ENCODE measurements around the gene KCNE3. TPM values are rescaled to one million over a fixed set of nuclear protein-coding genes. Genes with fewer than 3 reads are reported as not detected.

Gene KCNE3
- polyA plus RNA-seq, 1 donor from 2014 or later: not detected

DNA sequence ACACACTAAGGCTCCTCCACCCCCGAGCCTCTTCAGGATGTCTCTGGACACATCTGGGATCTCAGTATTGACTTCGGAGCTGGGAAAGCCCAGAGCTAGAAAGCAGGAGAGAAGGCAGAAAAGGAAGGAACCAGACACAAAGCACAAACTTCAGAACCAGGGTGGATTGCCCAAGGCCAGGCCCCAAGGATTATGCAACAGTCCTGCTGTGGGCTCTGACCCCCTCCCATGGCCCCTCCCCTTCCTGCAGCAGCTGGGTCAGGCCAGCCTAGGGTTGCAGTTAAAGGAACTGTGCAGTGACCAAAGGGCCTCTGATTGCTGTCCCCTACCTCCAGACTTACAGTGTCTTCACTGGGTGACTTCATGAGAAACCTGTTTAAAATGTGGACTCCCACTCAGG is 5.3 kb downstream of the KCNE3 start:
- no peak overlapping the region for H3K27ac Mint-ChIP-seq
- no peak overlapping the region for H3K4me3 Mint-ChIP-seq
- peaks cover 0 to 3% (median 1%) of the 10 kb centered on the region in 3 donors for H3K4me1 Mint-ChIP-seq
- no peaks in the 10 kb centered on the region for H3K36me3 Mint-ChIP-seq
- peaks cover 17% of the 10 kb centered on the region for H3K27me3 Mint-ChIP-seq
- H3K9me3 Mint-ChIP-seq: no peaks in the 10 kb centered on the region

DNA sequence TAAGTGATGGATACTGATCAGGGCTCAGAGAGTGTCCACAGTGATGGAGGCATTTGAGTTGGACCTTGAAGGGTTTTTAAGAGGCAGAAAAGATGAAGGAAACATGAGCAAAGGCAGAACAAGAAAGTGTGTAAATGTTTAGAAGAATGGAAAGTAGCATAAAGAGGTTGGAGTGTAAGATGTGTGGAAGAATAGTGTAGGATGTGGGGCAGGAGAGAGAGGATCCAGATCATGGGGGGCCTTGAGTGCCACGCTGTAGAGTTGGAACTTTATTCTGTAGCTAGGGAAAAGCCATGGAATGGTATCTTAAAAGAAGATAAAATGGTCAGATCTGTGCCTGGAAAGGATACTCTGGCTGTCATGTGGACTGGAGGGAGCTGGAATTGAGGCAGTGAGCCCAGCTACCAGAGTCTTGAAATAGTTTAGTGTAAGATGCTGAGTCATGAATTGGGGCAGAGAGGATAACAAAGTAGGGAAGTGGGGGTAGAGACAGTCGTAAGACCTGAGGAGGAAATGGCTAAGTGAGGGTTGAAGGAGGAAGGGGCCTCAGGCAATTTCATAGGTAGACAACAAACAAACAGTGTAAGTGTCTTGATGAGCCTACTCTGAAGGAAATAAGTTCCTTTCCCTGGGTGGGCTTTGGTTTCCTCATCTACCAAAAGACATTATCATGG is 6.7 kb downstream of the KCNE3 start:
- Mint-ChIP-seq H3K36me3 (no peaks in the 10 kb centered on the region), H3K27me3 (peaks cover 6% of the 10 kb centered on the region), H3K9me3 (no peaks in the 10 kb centered on the region), H3K27ac (no peak overlapping the region), H3K4me3 (no peak overlapping the region), H3K4me1 (peaks cover 0 to 3% (median 0%) of the 10 kb centered on the region in 3 donors)

DNA sequence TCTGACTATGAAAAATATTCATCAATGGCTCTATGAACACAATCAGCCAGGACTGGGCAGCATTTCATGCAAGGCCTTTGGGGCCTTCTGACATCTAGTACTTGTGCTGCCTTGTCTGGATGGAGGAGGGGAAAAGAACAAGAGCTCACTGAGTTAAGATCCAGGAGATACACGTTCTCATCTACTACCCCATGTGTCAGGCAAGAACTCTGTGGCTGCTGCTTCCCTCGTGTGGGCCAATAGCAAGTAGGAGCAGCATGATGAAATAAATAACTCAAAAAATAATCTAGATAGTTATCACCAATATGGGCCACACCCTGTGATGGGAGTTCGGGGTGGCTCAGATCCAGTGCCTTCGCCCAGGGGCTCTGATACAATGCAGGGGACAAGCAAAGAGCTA is 7.3 kb downstream of the KCNE3 start:
- H3K36me3 Mint-ChIP-seq: no peaks in the 10 kb centered on the region
- no peak overlapping the region for H3K27ac Mint-ChIP-seq
- H3K4me1 Mint-ChIP-seq: peaks cover 0 to 3% (median 0%) of the 10 kb centered on the region in 3 donors
- H3K4me3 Mint-ChIP-seq: no peak overlapping the region
- H3K27me3 Mint-ChIP-seq: peaks cover 3% of the 10 kb centered on the region
- H3K9me3 Mint-ChIP-seq: no peaks in the 10 kb centered on the region

- Mint-ChIP-seq H3K36me3 (no peaks in the 10 kb centered on the region), H3K4me3 (no peak overlapping the region), H3K27ac (no peak overlapping the region), H3K4me1 (peaks cover 0 to 3% (median 0%) of the 10 kb centered on the region in 3 donors), H3K27me3 (peaks cover under 1% of the 10 kb centered on the region), H3K9me3 (no peaks in the 10 kb centered on the region)
Observed at GRCh38 chr11:74459584-74459983, 7.8 kb downstream of the KCNE3 start.

GRCh38 chr11:74457356-74457755 is 10.0 kb downstream of the KCNE3 start:
- Mint-ChIP-seq H3K27me3 (peaks cover 5% of the 10 kb centered on the region), H3K27ac (no peak overlapping the region), H3K36me3 (no peaks in the 10 kb centered on the region), H3K4me1 (no peaks in the 10 kb centered on the region), H3K4me3 (no peak overlapping the region), H3K9me3 (no peaks in the 10 kb centered on the region)

GRCh38 chr11:74453373-74453975 is 13.9 kb downstream of the KCNE3 start:
- Mint-ChIP-seq H3K27me3 (peaks cover 8% of the 10 kb centered on the region), H3K4me3 (no peak overlapping the region), H3K27ac (no peak overlapping the region), H3K36me3 (no peaks in the 10 kb centered on the region), H3K9me3 (no peaks in the 10 kb centered on the region), H3K4me1 (peaks cover 0 to 5% (median 4%) of the 10 kb centered on the region in 3 donors)

DNA sequence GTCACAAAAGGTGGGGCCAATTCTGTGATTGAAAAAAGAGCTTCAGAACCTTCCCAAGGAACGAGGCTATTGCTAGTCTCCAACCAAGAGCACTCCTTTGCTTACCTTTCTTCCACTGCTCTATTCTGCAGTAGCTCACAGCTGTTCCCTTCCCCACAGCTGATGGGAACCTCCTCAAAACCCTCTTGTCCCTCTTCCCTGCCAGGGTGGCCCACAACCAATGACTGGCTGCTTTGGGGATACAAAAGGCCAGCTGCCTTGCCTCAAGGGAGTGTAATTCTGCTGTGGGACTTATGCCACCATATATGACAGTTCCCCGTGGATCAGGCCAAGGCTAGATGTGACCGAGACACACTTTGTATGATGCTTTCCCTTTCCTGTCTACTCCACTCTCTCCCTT is 15.0 kb downstream of the KCNE3 start:
- Mint-ChIP-seq H3K4me1 (peaks cover 0 to 5% (median 4%) of the 10 kb centered on the region in 3 donors), H3K27me3 (peaks cover 8% of the 10 kb centered on the region), H3K4me3 (no peak overlapping the region), H3K36me3 (no peaks in the 10 kb centered on the region), H3K9me3 (no peaks in the 10 kb centered on the region), H3K27ac (no peak overlapping the region)

DNA sequence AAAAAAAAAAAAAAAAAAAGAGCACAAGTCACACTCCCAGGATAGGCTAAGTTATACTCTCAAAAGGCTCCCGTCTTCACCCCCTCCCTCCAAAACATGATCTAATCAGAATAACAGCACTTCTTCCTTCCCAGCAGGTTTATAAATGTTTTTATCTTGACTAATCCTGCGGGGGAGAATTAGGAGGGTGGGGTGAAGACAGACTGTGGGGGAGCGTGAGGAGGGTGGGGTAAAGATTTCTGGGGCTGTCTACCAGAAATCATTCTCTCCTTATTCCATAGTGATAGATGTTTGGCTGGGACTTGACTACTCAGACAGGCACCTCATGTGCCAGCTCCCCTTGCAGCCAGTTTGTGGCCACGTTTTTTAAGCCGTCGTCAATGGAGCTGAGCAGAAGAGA is 17.0 kb downstream of the KCNE3 start:
- H3K9me3 Mint-ChIP-seq: no peaks in the 10 kb centered on the region
- H3K4me3 Mint-ChIP-seq: no peak overlapping the region
- H3K27ac Mint-ChIP-seq: no peak overlapping the region
- H3K27me3 Mint-ChIP-seq: peaks cover 8% of the 10 kb centered on the region
- no peaks in the 10 kb centered on the region for H3K36me3 Mint-ChIP-seq
- H3K4me1 Mint-ChIP-seq: peaks cover 0 to 5% (median 4%) of the 10 kb centered on the region in 3 donors

GRCh38 chr11:74449369-74449931 is 17.9 kb downstream of the KCNE3 start:
- Mint-ChIP-seq H3K27me3 (peaks cover 11% of the 10 kb centered on the region), H3K27ac (peak overlapping the region in 1 of 3 donors; percentile 33), H3K9me3 (no peaks in the 10 kb centered on the region), H3K4me3 (peak overlapping the region in 2 of 4 donors; percentile 45 to 61), H3K4me1 (peaks cover 0 to 5% (median 4%) of the 10 kb centered on the region in 3 donors), H3K36me3 (no peaks in the 10 kb centered on the region)

- Mint-ChIP-seq H3K27ac (no peak overlapping the region), H3K27me3 (peaks cover 8% of the 10 kb centered on the region), H3K36me3 (no peaks in the 10 kb centered on the region), H3K4me3 (no peak overlapping the region), H3K9me3 (no peaks in the 10 kb centered on the region), H3K4me1 (peaks cover 0 to 5% (median 4%) of the 10 kb centered on the region in 3 donors)
Observed at GRCh38 chr11:74447720-74448119, 19.6 kb downstream of the KCNE3 start.

- Mint-ChIP-seq H3K4me3 (no peak overlapping the region), H3K36me3 (no peaks in the 10 kb centered on the region), H3K4me1 (peaks cover 0 to 5% (median 4%) of the 10 kb centered on the region in 3 donors), H3K27ac (no peak overlapping the region), H3K27me3 (peaks cover 6% of the 10 kb centered on the region), H3K9me3 (no peaks in the 10 kb centered on the region)
Observed at GRCh38 chr11:74446532-74446938, 20.8 kb downstream of the KCNE3 start.

- Mint-ChIP-seq H3K27ac (peak overlapping the region in 1 of 3 donors; percentile 68), H3K4me1 (peaks cover 0 to under 1% (median 0%) of the 10 kb centered on the region in 3 donors), H3K4me3 (no peak overlapping the region), H3K9me3 (peaks cover 3 to 5% (median 4%) of the 10 kb centered on the region in 3 donors), H3K27me3 (peaks cover 6% of the 10 kb centered on the region), H3K36me3 (no peaks in the 10 kb centered on the region)
Observed at GRCh38 chr11:74444173-74444826, 23.0 kb downstream of the KCNE3 start.

- peaks cover 4 to 5% (median 4%) of the 10 kb centered on the region in 3 donors for H3K9me3 Mint-ChIP-seq
- H3K27ac Mint-ChIP-seq: peak overlapping the region in 1 of 3 donors; percentile 26
- H3K4me3 Mint-ChIP-seq: no peak overlapping the region
- H3K27me3 Mint-ChIP-seq: peaks cover 6% of the 10 kb centered on the region
- no peaks in the 10 kb centered on the region for H3K4me1 Mint-ChIP-seq
- H3K36me3 Mint-ChIP-seq: peaks cover under 1% of the 10 kb centered on the region
Observed at GRCh38 chr11:74443071-74443864, 24.1 kb downstream of the KCNE3 start.

GRCh38 chr11:74442636-74443035 is 24.7 kb downstream of the KCNE3 start:
- Mint-ChIP-seq H3K9me3 (peaks cover 4 to 5% (median 5%) of the 10 kb centered on the region in 3 donors), H3K4me3 (no peak overlapping the region), H3K4me1 (no peaks in the 10 kb centered on the region), H3K36me3 (peaks cover 2% of the 10 kb centered on the region), H3K27me3 (peaks cover 6% of the 10 kb centered on the region), H3K27ac (no peak overlapping the region)
